Upper lobe of left lung (tissue), 6 donors: ENCODE measurements around the gene NOP56. TPM values are rescaled to one million over a fixed set of nuclear protein-coding genes. Genes with fewer than 3 reads are reported as not detected.

Experiments used
- ATAC-seq, 2 donors: fragments of 200-7000 bp; cut with Tn5 transposase; one replicate each; pipeline ENCODE4 v1.9.1; 2022; ENCODE audit warnings: mild to moderate bottlenecking in 2 of 2, moderate library complexity in 2 of 2; ENCODE audit not compliant: low FRiP score in 2 of 2
- DNase-seq, 2 donors: peaks; one replicate each; pipeline ENCODE4 v3.0.0-alpha.2; 2019 to 2020
- H3K27ac ChIP-seq, 4 donors: fragments of 200-600 bp; sonication (generic); one replicate each; pipeline ENCODE4 v1.5.1; 2016 to 2019
- H3K27me3 ChIP-seq, 4 donors: fragments of 200-600 bp; sonication (generic); one replicate each; pipeline ENCODE4 v1.5.1; 2017 to 2019
- H3K36me3 ChIP-seq, 4 donors: fragments of 200-600 bp; sonication (generic); one replicate each; pipeline ENCODE4 v1.5.1; 2016 to 2019
- H3K4me1 ChIP-seq, 4 donors: fragments of 200-600 bp; sonication (generic); one replicate each; pipeline ENCODE4 v1.5.1; 2018 to 2019
- H3K4me3 ChIP-seq, 4 donors: fragments of 200-600 bp; sonication (generic); one replicate each; pipeline ENCODE4 v1.5.1; 2017 to 2019; ENCODE audit warnings: mild to moderate bottlenecking in 2 of 4, moderate library complexity in 1 of 4
- H3K9me3 ChIP-seq, 4 donors: fragments of 200-600 bp; sonication (generic); one replicate each; pipeline ENCODE4 v1.5.1; 2018 to 2019
- CTCF ChIP-seq, 6 experiments: fragments of 450-650 bp in 4 of 6; fragments of 200-600 bp in 2 of 6; sonication (generic) in 2 of 6; IDR thresholded peaks; one replicate each; pipeline ENCODE4 v1.5.1; 2016 to 2019; ENCODE audit warnings: antibody characterized with exemption in 6 of 6
- EP300 ChIP-seq, 4 donors: sonication (generic); formaldehyde crosslinking; IDR thresholded peaks; one replicate each; pipeline ENCODE4 v1.5.1; 2017; ENCODE audit warnings: antibody characterized with exemption in 4 of 4, control low read depth in 2 of 4
- POLR2A ChIP-seq, 4 donors: fragments of 450-650 bp; IDR thresholded peaks; one replicate each; pipeline ENCODE4 v1.5.1; 2016 to 2017; ENCODE audit warnings: antibody characterized with exemption in 4 of 4, mild to moderate bottlenecking in 2 of 4
- POLR2AphosphoS5 ChIP-seq, 2 donors: sonication (generic); formaldehyde crosslinking; IDR thresholded peaks; one replicate each; pipeline ENCODE4 v1.5.1; 2017; ENCODE audit warnings: antibody characterized with exemption in 2 of 2
- WGBS, 2 donors: methylation state at CpG; one replicate each; pipeline ENCODE4 v1.1.5; 2017 to 2018; 5-methylcytosine and 5-hydroxymethylcytosine counted together
- total RNA-seq, 6 donors: library from RNA; depleted of rRNA in 4 of 6; stranded (reverse); fragments of >200 nt in 4 of 6; gene quantifications; one replicate each; pipeline versions ENCODE4 v1.1.0 to v1.2.1, GENCODE V29; 2016 to 2021
- donor health status: DM: no; HTN: no; CAD: no; lungs with moderate emphysema.
- donor health status: DM: no; HTN: yes; CAD: no; lungs with severe emphysema.

Gene NOP56
- total RNA-seq, 6 donors from 2014 or later, result 64.8 to 162 (median 93.6) TPM

DNA sequence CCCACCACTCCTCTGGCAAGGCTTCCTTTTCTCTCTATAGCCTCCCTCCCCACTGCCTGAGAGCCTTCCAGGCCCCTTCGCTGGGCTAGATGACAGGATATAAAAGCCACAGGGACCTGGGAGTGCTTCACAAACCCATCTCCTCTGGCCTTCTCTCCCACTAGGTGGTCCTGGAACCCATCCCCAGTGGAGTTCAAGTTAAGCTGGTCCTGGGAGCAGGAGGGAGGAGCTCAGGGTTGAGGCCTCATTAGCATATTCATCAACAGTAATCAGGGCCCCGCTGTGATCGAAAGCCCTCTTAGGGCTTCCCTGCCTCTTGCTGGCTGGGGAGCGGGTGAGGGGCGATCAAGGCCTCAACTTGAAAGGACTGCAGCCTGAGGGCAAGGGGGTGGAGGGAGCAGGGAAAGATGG, 49.2 kb downstream of the NOP56 start:
- ATAC-seq, result no peak
- WGBS, 2 donors, result 72 to 74% methylated on average over 5 of the region's 5 CpGs

DNA sequence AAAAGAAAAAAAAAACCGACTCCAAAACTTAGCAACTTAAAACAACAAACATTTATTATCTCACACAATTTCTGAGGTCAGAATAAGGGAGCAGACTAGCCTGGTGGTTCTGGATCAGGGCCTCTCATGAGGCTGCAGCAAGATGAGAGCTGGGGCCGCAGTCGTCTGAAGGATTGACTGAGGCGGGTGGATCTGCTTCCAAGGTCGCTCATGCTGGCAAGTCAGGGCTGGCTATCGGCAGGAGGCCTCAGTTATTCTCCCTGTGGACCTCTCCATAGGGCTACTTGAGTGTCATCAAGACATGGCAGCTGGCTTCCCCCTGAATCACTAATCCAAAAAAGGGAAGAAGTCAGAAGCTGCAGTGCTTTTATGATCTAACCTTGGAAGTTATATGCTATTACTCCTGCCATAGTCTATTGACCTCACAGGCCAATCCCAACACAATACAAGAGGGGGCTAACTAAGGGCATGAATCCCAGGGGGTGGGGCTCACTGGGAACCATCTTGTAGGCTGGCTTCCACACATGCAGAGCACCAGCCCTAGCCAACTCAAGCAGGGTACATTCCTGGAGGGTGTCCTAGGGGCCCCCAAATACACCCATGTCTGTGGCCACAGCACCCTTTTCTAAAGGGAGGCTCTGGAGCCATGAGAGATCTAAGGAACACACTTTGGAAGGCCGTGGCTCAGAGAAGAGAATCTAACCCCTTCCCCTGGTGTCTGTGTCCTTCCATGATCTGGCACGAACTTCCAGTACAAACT, 51.5 kb downstream of the NOP56 start:
- Histone ChIP-seq H3K36me3 (peaks cover 0 to 5% (median 0%) of the 10 kb centered on the region in 4 donors), H3K27me3 (no peaks in the 10 kb centered on the region), H3K4me3 (no peak overlapping the region), H3K27ac (no peak overlapping the region), H3K9me3 (no peaks in the 10 kb centered on the region), H3K4me1 (no peaks in the 10 kb centered on the region)
- no peak for DNase-seq
- TF ChIP-seq EP300 (IDR thresholded peaks at IDR 0.05), result no peak
- TF ChIP-seq POLR2A (IDR thresholded peaks at IDR 0.05), result no peak
- no peak for TF ChIP-seq CTCF (IDR thresholded peaks at IDR 0.05)
- TF ChIP-seq POLR2AphosphoS5 (IDR thresholded peaks at IDR 0.05), result no peak
- no peak for ATAC-seq
- WGBS, 2 donors, result 83 to 91% methylated on average over 8 of the region's 8 CpGs

More for the DNA sequence above, 49.2 kb downstream of the NOP56 start:
- no peaks in the 10 kb centered on the region for H3K9me3 ChIP-seq
- no peaks in the 10 kb centered on the region for H3K27me3 ChIP-seq
- no peaks in the 10 kb centered on the region for H3K36me3 ChIP-seq
- no peak overlapping the region for H3K4me3 ChIP-seq
- H3K4me1 ChIP-seq, result no peaks in the 10 kb centered on the region
- DNase-seq, result no peak
- no peak for TF ChIP-seq CTCF (IDR thresholded peaks at IDR 0.05)
- TF ChIP-seq EP300 (IDR thresholded peaks at IDR 0.05), result no peak
- no peak for TF ChIP-seq POLR2AphosphoS5 (IDR thresholded peaks at IDR 0.05)
- no peak overlapping the region for H3K27ac ChIP-seq

GRCh38 chr20:2705931-2706645, 53.7 kb downstream of the NOP56 start:
- no peak overlapping the region for H3K4me3 ChIP-seq
- TF ChIP-seq POLR2AphosphoS5 (IDR thresholded peaks at IDR 0.05), result no peak
- TF ChIP-seq EP300 (IDR thresholded peaks at IDR 0.05), result no peak
- TF ChIP-seq POLR2A (IDR thresholded peaks at IDR 0.05), result no peak
- TF ChIP-seq CTCF (IDR thresholded peaks at IDR 0.05), result no peak
- no peaks in the 10 kb centered on the region for H3K9me3 ChIP-seq
- H3K36me3 ChIP-seq, result peaks cover 0 to 5% (median 0%) of the 10 kb centered on the region in 4 donors
- ATAC-seq (no peak), DNase-seq (peak in 1 of 2 donors; percentile 10)
- no peaks in the 10 kb centered on the region for H3K4me1 ChIP-seq
- no peaks in the 10 kb centered on the region for H3K27me3 ChIP-seq
- WGBS, 2 donors, result 87 to 88% methylated on average over 13 to 14 of the region's 14 CpGs
- H3K27ac ChIP-seq, result no peak overlapping the region

GRCh38 chr20:2706688-2707352, 54.4 kb downstream of the NOP56 start:
- TF ChIP-seq POLR2A (IDR thresholded peaks at IDR 0.05) (no peak), CTCF (IDR thresholded peaks at IDR 0.05) (no peak), POLR2AphosphoS5 (IDR thresholded peaks at IDR 0.05) (no peak), EP300 (IDR thresholded peaks at IDR 0.05) (no peak)
- H3K27me3 ChIP-seq, result no peaks in the 10 kb centered on the region
- peaks cover 0 to 5% (median 0%) of the 10 kb centered on the region in 4 donors for H3K36me3 ChIP-seq
- no peaks in the 10 kb centered on the region for H3K4me1 ChIP-seq
- WGBS, 2 donors, result 68 to 69% methylated on average over 4 to 6 of the region's 6 CpGs
- no peak overlapping the region for H3K27ac ChIP-seq
- DNase-seq (no peak), ATAC-seq (peak in 1 of 2 donors; percentile 3)
- H3K4me3 ChIP-seq, result no peak overlapping the region
- H3K9me3 ChIP-seq, result no peaks in the 10 kb centered on the region
